ENCODE results near the gene WDR7.

The WDR7 gene

DNA sequence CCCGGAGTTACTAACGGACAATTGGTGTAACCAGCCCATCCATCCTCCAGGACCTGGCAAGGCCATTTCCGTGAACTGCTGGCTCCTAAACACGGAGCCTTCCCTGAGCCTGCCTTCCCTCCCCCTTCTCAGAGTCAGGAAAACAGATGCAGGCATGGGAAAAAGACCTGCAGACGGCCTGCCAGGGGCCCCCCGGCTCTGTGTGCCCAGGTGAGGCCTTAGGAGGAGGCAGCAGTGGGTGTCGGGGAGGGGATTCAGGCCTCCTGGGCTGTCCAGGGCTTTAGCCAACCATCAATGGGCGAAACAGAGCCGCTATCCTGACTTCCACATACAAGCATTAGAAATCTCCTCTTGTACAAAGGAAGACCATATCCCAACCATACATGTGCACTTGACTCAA is 427.5 kb downstream of the WDR7 start:
- TF ChIP-seq, protein P1, sequence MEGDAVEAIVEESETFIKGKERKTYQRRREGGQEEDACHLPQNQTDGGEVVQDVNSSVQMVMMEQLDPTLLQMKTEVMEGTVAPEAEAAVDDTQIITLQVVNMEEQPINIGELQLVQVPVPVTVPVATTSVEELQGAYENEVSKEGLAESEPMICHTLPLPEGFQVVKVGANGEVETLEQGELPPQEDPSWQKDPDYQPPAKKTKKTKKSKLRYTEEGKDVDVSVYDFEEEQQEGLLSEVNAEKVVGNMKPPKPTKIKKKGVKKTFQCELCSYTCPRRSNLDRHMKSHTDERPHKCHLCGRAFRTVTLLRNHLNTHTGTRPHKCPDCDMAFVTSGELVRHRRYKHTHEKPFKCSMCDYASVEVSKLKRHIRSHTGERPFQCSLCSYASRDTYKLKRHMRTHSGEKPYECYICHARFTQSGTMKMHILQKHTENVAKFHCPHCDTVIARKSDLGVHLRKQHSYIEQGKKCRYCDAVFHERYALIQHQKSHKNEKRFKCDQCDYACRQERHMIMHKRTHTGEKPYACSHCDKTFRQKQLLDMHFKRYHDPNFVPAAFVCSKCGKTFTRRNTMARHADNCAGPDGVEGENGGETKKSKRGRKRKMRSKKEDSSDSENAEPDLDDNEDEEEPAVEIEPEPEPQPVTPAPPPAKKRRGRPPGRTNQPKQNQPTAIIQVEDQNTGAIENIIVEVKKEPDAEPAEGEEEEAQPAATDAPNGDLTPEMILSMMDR (conservative IDR thresholded peaks at IDR 0.05; ENCODE audit: low read depth, low read length) = no peak
- Histone ChIP-seq H3K27me3 (ENCODE audit: insufficient read depth, low read depth) (no peaks in the 10 kb centered on the region), H3K36me3 (ENCODE audit: insufficient read depth) (no peaks in the 10 kb centered on the region), H3K4me3 (IDR thresholded peaks at IDR 0.05; ENCODE audit: insufficient read depth, low read depth, low read length) (no peak overlapping the region), H3K4me2 (no peak overlapping the region), H2AFZ (ENCODE audit: low read depth) (no peak overlapping the region), H3K9ac (no peak overlapping the region), H3K4me1 (ENCODE audit: low read depth, poor library complexity, severe bottlenecking) (no peaks in the 10 kb centered on the region), H3K27ac (no peak overlapping the region), H3K79me2 (ENCODE audit: insufficient read depth, low read depth) (no peaks in the 10 kb centered on the region), H4K20me1 (ENCODE audit: insufficient read depth) (no peaks in the 10 kb centered on the region)

DNA sequence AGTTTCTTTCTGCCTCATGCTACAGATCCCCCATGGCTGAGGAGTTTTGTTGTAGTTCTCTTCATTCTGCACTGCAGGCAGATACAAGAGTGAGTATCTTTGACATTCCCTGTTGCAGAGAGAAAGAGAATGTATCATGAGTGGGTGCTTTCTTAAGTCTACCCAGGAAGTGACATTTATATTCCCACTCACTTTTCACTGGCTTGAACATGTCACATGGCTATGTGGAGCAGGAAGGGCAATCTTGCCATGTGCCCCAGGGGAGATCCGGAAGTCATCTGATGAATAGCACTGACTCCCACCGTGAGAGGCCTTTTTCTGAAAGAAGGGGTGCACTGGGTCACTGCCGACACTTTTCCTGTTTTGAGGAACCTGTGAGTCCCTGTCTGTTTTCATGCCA is 429.3 kb downstream of the WDR7 start:
- H3K4me2 ChIP-seq = no peak overlapping the region
- no peak overlapping the region for H3K9ac ChIP-seq
- TF ChIP-seq, protein P1 (conservative IDR thresholded peaks at IDR 0.05; ENCODE audit: low read depth, low read length) = no peak
- H2AFZ ChIP-seq (ENCODE audit: low read depth) = no peak overlapping the region
- H3K27ac ChIP-seq = no peak overlapping the region
- no peaks in the 10 kb centered on the region for H3K27me3 ChIP-seq (ENCODE audit: insufficient read depth, low read depth)
- no peak overlapping the region for H3K4me3 ChIP-seq (IDR thresholded peaks at IDR 0.05; ENCODE audit: insufficient read depth, low read depth, low read length)
- no peaks in the 10 kb centered on the region for H4K20me1 ChIP-seq (ENCODE audit: insufficient read depth)
- H3K4me1 ChIP-seq (ENCODE audit: low read depth, poor library complexity, severe bottlenecking) = no peaks in the 10 kb centered on the region
- H3K36me3 ChIP-seq (ENCODE audit: insufficient read depth) = no peaks in the 10 kb centered on the region
- no peaks in the 10 kb centered on the region for H3K79me2 ChIP-seq (ENCODE audit: insufficient read depth, low read depth)

DNA sequence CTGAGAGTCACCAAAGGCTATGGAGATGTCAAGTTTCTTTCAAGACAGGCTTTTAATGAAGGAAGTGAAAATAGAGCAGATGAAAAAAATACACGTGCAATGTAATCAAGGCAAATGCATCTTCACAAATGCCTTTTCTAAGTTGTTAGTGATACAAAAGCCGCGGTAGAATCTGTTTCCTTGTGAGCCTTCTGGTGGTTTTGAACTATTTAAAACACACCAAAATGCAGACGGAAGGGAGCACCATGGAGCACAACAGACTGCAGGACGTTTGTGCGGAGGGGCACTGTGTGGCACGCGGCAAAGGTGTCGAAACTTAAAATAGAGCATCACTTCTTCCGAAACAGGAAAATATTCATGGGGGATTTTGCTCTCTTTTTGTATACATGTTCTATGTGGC is 430.7 kb downstream of the WDR7 start:
- Histone ChIP-seq H2AFZ (ENCODE audit: low read depth) (no peak overlapping the region), H3K27me3 (ENCODE audit: insufficient read depth, low read depth) (no peaks in the 10 kb centered on the region), H3K4me2 (no peak overlapping the region), H3K36me3 (ENCODE audit: insufficient read depth) (no peaks in the 10 kb centered on the region), H3K4me1 (ENCODE audit: low read depth, poor library complexity, severe bottlenecking) (no peaks in the 10 kb centered on the region), H3K9ac (no peak overlapping the region), H3K4me3 (IDR thresholded peaks at IDR 0.05; ENCODE audit: insufficient read depth, low read depth, low read length) (no peak overlapping the region), H3K79me2 (ENCODE audit: insufficient read depth, low read depth) (no peaks in the 10 kb centered on the region), H3K27ac (no peak overlapping the region), H4K20me1 (ENCODE audit: insufficient read depth) (no peaks in the 10 kb centered on the region)
- TF ChIP-seq, protein P1 (conservative IDR thresholded peaks at IDR 0.05; ENCODE audit: low read depth, low read length) = no peak

DNA sequence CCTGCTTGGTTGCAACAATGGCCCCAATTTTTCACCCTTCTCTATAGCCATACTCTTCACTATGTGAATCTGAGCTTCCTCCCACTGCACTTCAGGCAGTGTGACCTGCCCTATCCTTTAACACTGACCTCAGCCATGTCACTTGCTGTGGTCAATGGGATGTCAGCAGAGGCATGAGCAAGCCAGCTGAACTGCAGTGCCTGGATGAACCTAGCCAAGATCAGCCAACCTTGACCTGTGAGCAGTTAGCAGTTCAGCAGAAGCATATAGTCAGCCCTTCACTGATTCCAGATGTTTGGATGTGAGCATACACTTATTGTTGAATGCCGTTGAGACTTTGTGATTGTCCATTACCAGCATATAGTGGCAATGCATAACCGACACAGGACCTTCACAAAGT is 432.3 kb downstream of the WDR7 start:
- TF ChIP-seq, protein P1 (conservative IDR thresholded peaks at IDR 0.05; ENCODE audit: low read depth, low read length) = no peak
- Histone ChIP-seq H2AFZ (ENCODE audit: low read depth) (no peak overlapping the region), H3K4me2 (no peak overlapping the region), H3K4me3 (IDR thresholded peaks at IDR 0.05; ENCODE audit: insufficient read depth, low read depth, low read length) (no peak overlapping the region), H3K4me1 (ENCODE audit: low read depth, poor library complexity, severe bottlenecking) (no peaks in the 10 kb centered on the region), H3K27me3 (ENCODE audit: insufficient read depth, low read depth) (no peaks in the 10 kb centered on the region), H3K27ac (no peak overlapping the region), H3K9ac (no peak overlapping the region), H3K79me2 (ENCODE audit: insufficient read depth, low read depth) (no peaks in the 10 kb centered on the region), H3K36me3 (ENCODE audit: insufficient read depth) (no peaks in the 10 kb centered on the region), H4K20me1 (ENCODE audit: insufficient read depth) (no peaks in the 10 kb centered on the region)
